Gastroesophageal sphincter (tissue), 4 donors: ENCODE data around the gene ERBB4. TPM values are rescaled to one million over a fixed set of nuclear protein-coding genes. Genes with fewer than 3 reads are reported as not detected.
"Not testable (repeated sequence)": the region's sequence is repeated elsewhere in the genome, so short reads cannot be mapped to it uniquely, and the experiment has no call there.

Source experiments
- ATAC-seq: fragments of 150-250 bp; one replicate; pipeline ENCODE4 v1.9.1; 2016; ENCODE audit warnings: mild to moderate bottlenecking, moderate library complexity
- H3K27ac ChIP-seq, 4 donors: fragments of 200-600 bp; sonication (generic) in 3 of 4; 1 replicate in 3 of 4; 2 replicates in 1 of 4; pipeline ENCODE4 v1.5.1; 2016 to 2019
- H3K27me3 ChIP-seq: fragments of 200-600 bp; sonication (generic); one replicate; pipeline ENCODE4 v1.5.1; 2019
- H3K36me3 ChIP-seq, 2 donors: fragments of 200-600 bp; sonication (generic); one replicate each; pipeline ENCODE4 v1.5.1; 2019; ENCODE audit warnings: control low read depth in 1 of 2
- H3K4me1 ChIP-seq, 3 donors: fragments of 200-600 bp; sonication (generic); 1 replicate in 2 of 3; 2 replicates in 1 of 3; pipeline ENCODE4 v1.5.1; 2016 to 2019; ENCODE audit warnings: control low read depth in 2 of 3
- H3K4me3 ChIP-seq, 2 donors: fragments of 200-600 bp; sonication (generic); one replicate each; pipeline ENCODE4 v1.5.1; 2019; ENCODE audit warnings: mild to moderate bottlenecking in 1 of 2, moderate library complexity in 1 of 2
- H3K9me3 ChIP-seq, 3 donors: fragments of 200-600 bp; sonication (generic); one replicate each; pipeline ENCODE4 v1.5.1; 2017 to 2019; ENCODE audit warnings: control low read depth in 2 of 3
- CTCF ChIP-seq, 4 experiments: fragments of 200-600 bp in 2 of 4; fragments of 450-650 bp in 2 of 4; sonication (generic) in 1 of 4; IDR thresholded peaks; one replicate each; pipeline ENCODE4 v1.5.1; 2017 to 2019; ENCODE audit warnings: antibody characterized with exemption in 4 of 4, mild to moderate bottlenecking in 2 of 4, moderate library complexity in 2 of 4
- EP300 ChIP-seq: sonication (generic); formaldehyde crosslinking; IDR thresholded peaks from one replicate; pipeline ENCODE4 v1.6.1; 2017; ENCODE audit warnings: antibody characterized with exemption, mild to moderate bottlenecking
- POLR2A ChIP-seq, 2 donors: fragments of 450-650 bp; IDR thresholded peaks; one replicate each; pipeline ENCODE4 v1.6.1; 2017; ENCODE audit warnings: antibody characterized with exemption in 2 of 2, mild to moderate bottlenecking in 2 of 2, moderate library complexity in 1 of 2
- POLR2AphosphoS5 ChIP-seq: sonication (generic); formaldehyde crosslinking; IDR thresholded peaks from one replicate; pipeline ENCODE4 v1.6.1; 2017; ENCODE audit warnings: antibody characterized with exemption
- WGBS, 2 donors: methylation state at CpG; one replicate each; pipeline ENCODE4 v1.1.5; 2018; ENCODE audit warnings: low coverage in 1 of 2; 5-methylcytosine and 5-hydroxymethylcytosine counted together
- total RNA-seq, 4 donors: library from RNA; depleted of rRNA; stranded (reverse); fragments of >200 nt; gene quantifications; one replicate each; pipeline ENCODE4 v1.1.0, GENCODE V29; 2016

Gene ERBB4
- total RNA-seq, 4 donors from 2014 or later = 0.16 to 0.92 (median 0.50) TPM

- no peaks in the 10 kb centered on the region for H3K9me3 ChIP-seq
- ATAC-seq = no peak
- no peak overlapping the region for H3K4me3 ChIP-seq
- H3K4me1 ChIP-seq = no peaks in the 10 kb centered on the region
- no peaks in the 10 kb centered on the region for H3K27me3 ChIP-seq
- H3K36me3 ChIP-seq = no peaks in the 10 kb centered on the region
- TF ChIP-seq POLR2A (IDR thresholded peaks at IDR 0.05) (no peak), POLR2AphosphoS5 (no peak), CTCF (IDR thresholded peaks at IDR 0.05) (no peak), EP300 (no peak)
- no peak overlapping the region for H3K27ac ChIP-seq
Observed at GRCh38 chr2:212015588-212015987, 523.0 kb downstream of the ERBB4 start.

GRCh38 chr2:212013626-212014025, 525.0 kb downstream of the ERBB4 start:
- H3K4me1 ChIP-seq = no peaks in the 10 kb centered on the region
- no peak overlapping the region for H3K27ac ChIP-seq
- no peak for TF ChIP-seq POLR2AphosphoS5
- no peak for TF ChIP-seq POLR2A (IDR thresholded peaks at IDR 0.05)
- no peak for TF ChIP-seq EP300
- no peak for TF ChIP-seq CTCF (IDR thresholded peaks at IDR 0.05)
- H3K27me3 ChIP-seq = no peaks in the 10 kb centered on the region
- H3K9me3 ChIP-seq = no peaks in the 10 kb centered on the region
- ATAC-seq = no peak
- no peak overlapping the region for H3K4me3 ChIP-seq
- no peaks in the 10 kb centered on the region for H3K36me3 ChIP-seq
- 39% methylated on average over 2 of the region's 2 CpGs; no CpG with 5 or more reads in 1 of the 2 donors for WGBS, 2 donors

- not testable (repeated sequence) for H3K9me3 ChIP-seq, H3K36me3 ChIP-seq, H3K27me3 ChIP-seq, H3K27ac ChIP-seq, ATAC-seq, H3K4me3 ChIP-seq, H3K4me1 ChIP-seq
- WGBS, 2 donors = 64 to 82% methylated on average over 3 of the region's 3 CpGs
Observed at GRCh38 chr2:212010305-212010704, 528.3 kb downstream of the ERBB4 start.

GRCh38 chr2:212007972-212008371, 530.6 kb downstream of the ERBB4 start:
- no peak for ATAC-seq
- Histone ChIP-seq H3K27me3 (no peaks in the 10 kb centered on the region), H3K36me3 (no peaks in the 10 kb centered on the region), H3K27ac (no peak overlapping the region), H3K9me3 (no peaks in the 10 kb centered on the region), H3K4me1 (no peaks in the 10 kb centered on the region), H3K4me3 (no peak overlapping the region)
- TF ChIP-seq EP300 = no peak
- no peak for TF ChIP-seq CTCF (IDR thresholded peaks at IDR 0.05)
- TF ChIP-seq POLR2AphosphoS5 = no peak
- no peak for TF ChIP-seq POLR2A (IDR thresholded peaks at IDR 0.05)
- WGBS, 2 donors = 18 to 34% methylated on average over 3 of the region's 3 CpGs

- WGBS, 2 donors = 27 to 56% methylated on average over 5 to 6 of the region's 6 CpGs
- Histone ChIP-seq H3K36me3 (no peaks in the 10 kb centered on the region), H3K9me3 (no peaks in the 10 kb centered on the region), H3K27ac (no peak overlapping the region), H3K27me3 (no peaks in the 10 kb centered on the region), H3K4me1 (no peaks in the 10 kb centered on the region), H3K4me3 (no peak overlapping the region)
- ATAC-seq = no peak
- no peak for TF ChIP-seq CTCF (IDR thresholded peaks at IDR 0.05)
- no peak for TF ChIP-seq POLR2A (IDR thresholded peaks at IDR 0.05)
- TF ChIP-seq POLR2AphosphoS5 = no peak
- no peak for TF ChIP-seq EP300
Observed at GRCh38 chr2:212005085-212005671, 533.4 kb downstream of the ERBB4 start.
